Keratinocyte (primary cell): ENCODE data around the gene LRRN2.

Experiments used
- CTCF ChIP-seq, 3 experiments: IDR thresholded peaks in 1 of 3; conservative IDR thresholded peaks in 1 of 3; optimal IDR thresholded peaks in 1 of 3; 2 replicates in 2 of 3; 3 replicates in 1 of 3; pipeline versions ENCODE3 to v1.5.1; 2011; ENCODE audit warnings: low read length in 3 of 3, mild to moderate bottlenecking in 3 of 3, moderate library complexity in 2 of 3, control low read depth in 1 of 3, inconsistent platforms in 1 of 3; ENCODE audit not compliant: insufficient read depth in 2 of 3; ENCODE audit errors: extremely low read depth in 1 of 3
- EZH2 ChIP-seq: IDR thresholded peaks from one replicate; pipeline ENCODE4 v1.6.1; 2012; ENCODE audit warnings: inconsistent platforms, mild to moderate bottlenecking, low read length, moderate library complexity

- TF ChIP-seq CTCF (optimal IDR thresholded peaks at IDR 0.05 in 1 of 3, IDR thresholded peaks at IDR 0.05 in 1 of 3, conservative IDR thresholded peaks at IDR 0.05 in 1 of 3; ENCODE audit: extremely low read depth in 1 of 3, insufficient read depth in 2 of 3, low read length in 3 of 3) (no peak), EZH2 (no peak)
These were observed 64.1 kb downstream of the LRRN2 start for GRCh38 chr1:204621396-204621795.
